RWPE2 (cell line): Measurements from ENCODE around the gene ACKR3.

ENCODE experiments used
- ATAC-seq: fragments of 200-7000 bp; cut with Tn5 transposase; 3 replicates; pipeline ENCODE4 v1.9.1; 2021; ENCODE audit warnings: low read depth
- DNase-seq: peaks from one replicate; pipeline ENCODE4 v3.0.0-alpha.2; 2020; ENCODE audit warnings: low spot score
- H3K27ac ChIP-seq: fragments of 450-650 bp; 2 replicates; pipeline ENCODE4 v1.5.1; 2017; ENCODE audit warnings: mild to moderate bottlenecking; ENCODE audit not compliant: poor library complexity, severe bottlenecking
- H3K27me3 ChIP-seq: fragments of 250-450 bp; sonication (Bioruptor Pico); 2 replicates; pipeline ENCODE4 v1.5.1; 2021; ENCODE audit warnings: mild to moderate bottlenecking, moderate library complexity; ENCODE audit not compliant: insufficient read depth, poor library complexity, severe bottlenecking
- H3K36me3 ChIP-seq: fragments of 250-450 bp; sonication (Bioruptor Pico); 2 replicates; pipeline ENCODE4 v1.5.1; 2020; ENCODE audit warnings: low read depth, mild to moderate bottlenecking, moderate library complexity
- H3K4me1 ChIP-seq: fragments of 250-450 bp; sonication (Bioruptor Pico); 2 replicates; pipeline ENCODE4 v1.5.1; 2021; ENCODE audit warnings: mild to moderate bottlenecking, moderate library complexity; ENCODE audit not compliant: insufficient read depth, poor library complexity, severe bottlenecking
- H3K4me3 ChIP-seq: fragments of 250-450 bp; sonication (Bioruptor Pico); 2 replicates; pipeline ENCODE4 v1.5.1; 2021; ENCODE audit warnings: mild to moderate bottlenecking, moderate library complexity; ENCODE audit not compliant: severe bottlenecking
- H3K9me3 ChIP-seq: fragments of 250-450 bp; sonication (Bioruptor Pico); 2 replicates; pipeline ENCODE4 v1.5.1; 2021; ENCODE audit warnings: mild to moderate bottlenecking, moderate library complexity; ENCODE audit not compliant: severe bottlenecking
- TF ChIP-seq, protein P1 (sequence below): fragments of 450-650 bp; IDR thresholded peaks from one replicate; pipeline ENCODE4 v1.5.1; 2017; ENCODE audit warnings: mild to moderate bottlenecking, moderate library complexity; ENCODE audit not compliant: poor library complexity, severe bottlenecking

ACKR3 gene

DNA sequence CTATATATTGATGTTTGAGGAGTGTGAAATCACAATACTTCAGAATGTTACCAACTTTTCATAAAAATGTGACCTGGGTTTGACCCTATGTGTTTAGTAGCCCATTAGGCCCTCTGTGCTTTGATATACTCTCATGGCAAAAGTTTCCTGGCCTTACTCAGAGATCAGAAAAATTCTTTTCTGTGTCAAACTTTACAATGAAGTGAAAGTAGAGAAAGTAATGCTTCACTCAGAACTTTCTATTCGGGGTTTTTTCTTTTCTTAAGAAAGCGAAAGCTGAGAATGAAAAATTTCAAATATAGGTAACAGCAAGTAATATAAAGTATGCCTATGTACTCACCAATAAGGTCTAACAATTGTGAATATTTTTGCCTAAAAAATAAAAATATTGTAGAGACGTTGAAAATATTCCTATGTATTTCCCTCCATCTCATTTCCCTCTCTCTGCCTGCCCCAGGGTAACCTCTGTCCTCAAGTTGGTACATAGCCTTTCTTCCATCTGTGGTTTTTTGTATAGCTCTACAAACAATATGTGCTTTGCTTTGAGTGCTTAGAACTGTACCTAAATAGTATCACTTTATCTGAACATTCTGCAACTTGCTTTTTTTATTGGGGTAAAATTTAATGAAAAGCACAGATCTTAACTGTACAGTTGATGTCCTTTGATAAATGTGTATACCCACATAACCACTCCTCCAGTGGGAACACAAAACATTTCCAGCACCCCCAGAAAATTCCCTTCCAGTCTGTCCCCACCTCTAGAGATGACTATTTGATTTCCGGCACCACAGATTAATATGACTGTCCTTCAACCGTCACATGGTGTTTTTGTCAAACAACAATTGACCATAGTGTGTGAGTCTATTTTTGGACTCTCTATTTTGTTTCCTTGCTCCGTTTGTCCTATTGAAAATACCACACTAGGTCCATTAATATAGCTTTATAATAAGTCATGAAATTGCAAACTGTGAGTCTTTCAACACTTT lies 10.3 kb upstream of the ACKR3 start:
- DNase-seq (no peak), ATAC-seq (no peak)
- TF ChIP-seq, protein P1, sequence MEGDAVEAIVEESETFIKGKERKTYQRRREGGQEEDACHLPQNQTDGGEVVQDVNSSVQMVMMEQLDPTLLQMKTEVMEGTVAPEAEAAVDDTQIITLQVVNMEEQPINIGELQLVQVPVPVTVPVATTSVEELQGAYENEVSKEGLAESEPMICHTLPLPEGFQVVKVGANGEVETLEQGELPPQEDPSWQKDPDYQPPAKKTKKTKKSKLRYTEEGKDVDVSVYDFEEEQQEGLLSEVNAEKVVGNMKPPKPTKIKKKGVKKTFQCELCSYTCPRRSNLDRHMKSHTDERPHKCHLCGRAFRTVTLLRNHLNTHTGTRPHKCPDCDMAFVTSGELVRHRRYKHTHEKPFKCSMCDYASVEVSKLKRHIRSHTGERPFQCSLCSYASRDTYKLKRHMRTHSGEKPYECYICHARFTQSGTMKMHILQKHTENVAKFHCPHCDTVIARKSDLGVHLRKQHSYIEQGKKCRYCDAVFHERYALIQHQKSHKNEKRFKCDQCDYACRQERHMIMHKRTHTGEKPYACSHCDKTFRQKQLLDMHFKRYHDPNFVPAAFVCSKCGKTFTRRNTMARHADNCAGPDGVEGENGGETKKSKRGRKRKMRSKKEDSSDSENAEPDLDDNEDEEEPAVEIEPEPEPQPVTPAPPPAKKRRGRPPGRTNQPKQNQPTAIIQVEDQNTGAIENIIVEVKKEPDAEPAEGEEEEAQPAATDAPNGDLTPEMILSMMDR, result no peak
- no peaks in the 10 kb centered on the region for H3K4me1 ChIP-seq
- H3K36me3 ChIP-seq, result no peaks in the 10 kb centered on the region
- no peak overlapping the region for H3K4me3 ChIP-seq
- H3K27me3 ChIP-seq, result no peaks in the 10 kb centered on the region
- H3K27ac ChIP-seq, result no peak overlapping the region
- no peaks in the 10 kb centered on the region for H3K9me3 ChIP-seq

DNA sequence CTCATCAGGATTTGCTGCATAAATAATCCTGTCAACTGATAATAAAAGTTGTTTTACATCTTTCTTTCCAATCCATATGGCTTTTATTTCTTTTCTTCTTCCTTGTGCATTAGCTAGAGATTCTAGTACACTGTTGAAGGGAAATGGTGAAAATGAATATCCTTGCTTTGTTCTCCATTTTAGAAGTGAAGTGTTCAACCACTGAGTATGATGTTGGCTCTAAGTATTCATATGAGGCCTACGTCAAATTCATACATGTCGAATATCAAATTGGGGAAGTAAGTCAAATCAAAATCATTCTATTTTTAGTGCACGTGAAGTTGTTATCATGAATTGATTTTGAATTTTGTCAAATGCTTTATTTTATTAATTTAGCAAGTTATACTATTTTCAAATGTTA lies 7.8 kb upstream of the ACKR3 start:
- Histone ChIP-seq H3K27me3 (no peaks in the 10 kb centered on the region), H3K9me3 (no peaks in the 10 kb centered on the region), H3K4me1 (no peaks in the 10 kb centered on the region), H3K4me3 (no peak overlapping the region), H3K36me3 (no peaks in the 10 kb centered on the region), H3K27ac (no peak overlapping the region)
- TF ChIP-seq, protein P1, result no peak
- DNase-seq, result no peak
- no peak for ATAC-seq

DNA sequence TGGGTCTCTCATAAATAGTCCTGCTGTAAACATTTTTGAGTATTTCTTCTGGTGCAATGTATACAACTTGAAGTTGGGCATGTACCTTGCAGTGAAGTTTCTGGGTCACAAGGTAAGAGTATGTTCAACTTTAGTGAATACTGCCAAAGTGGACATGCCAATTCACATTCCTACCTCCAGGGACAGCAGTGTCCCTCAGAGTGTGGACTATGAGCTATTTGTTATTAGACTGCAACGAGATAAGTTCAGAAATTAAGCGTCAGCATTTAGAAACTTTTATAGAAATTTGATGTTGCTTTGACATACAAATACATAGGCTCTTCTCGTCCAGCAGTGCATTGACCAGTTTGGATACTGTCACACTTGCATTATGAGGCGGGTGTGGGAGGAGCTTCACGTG lies 7.2 kb upstream of the ACKR3 start:
- H3K4me3 ChIP-seq, result no peak overlapping the region
- H3K36me3 ChIP-seq, result no peaks in the 10 kb centered on the region
- no peaks in the 10 kb centered on the region for H3K4me1 ChIP-seq
- no peak for ATAC-seq
- no peak for DNase-seq
- H3K27ac ChIP-seq, result no peak overlapping the region
- no peaks in the 10 kb centered on the region for H3K9me3 ChIP-seq
- no peaks in the 10 kb centered on the region for H3K27me3 ChIP-seq
- TF ChIP-seq, protein P1, result peak; percentile 38

DNA sequence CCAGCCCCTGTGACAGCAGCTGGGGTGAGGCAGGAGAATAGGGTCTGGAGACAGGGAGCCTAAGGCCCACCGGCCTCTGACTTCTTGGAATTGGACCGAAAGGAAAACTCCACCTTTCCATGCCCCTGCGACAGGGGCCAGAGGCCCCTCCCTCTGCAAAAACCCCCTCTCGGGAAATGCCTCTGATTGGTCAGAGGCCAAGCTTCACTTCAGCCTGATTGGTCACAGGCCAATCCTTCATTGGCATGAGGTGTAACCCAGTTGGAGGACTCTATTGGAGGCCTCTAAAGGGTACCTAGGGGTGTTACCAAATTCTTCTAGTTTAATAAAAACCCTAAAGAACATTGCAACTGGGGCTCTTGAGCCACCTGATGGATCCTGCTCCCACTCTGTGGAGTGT lies 5.7 kb upstream of the ACKR3 start:
- ATAC-seq, result no peak
- no peak overlapping the region for H3K27ac ChIP-seq
- peaks cover 5% of the 10 kb centered on the region for H3K27me3 ChIP-seq
- TF ChIP-seq, protein P1, result no peak
- H3K4me3 ChIP-seq, result no peak overlapping the region
- DNase-seq, result no peak
- H3K4me1 ChIP-seq, result no peaks in the 10 kb centered on the region
- H3K36me3 ChIP-seq, result no peaks in the 10 kb centered on the region
- H3K9me3 ChIP-seq, result no peaks in the 10 kb centered on the region

DNA sequence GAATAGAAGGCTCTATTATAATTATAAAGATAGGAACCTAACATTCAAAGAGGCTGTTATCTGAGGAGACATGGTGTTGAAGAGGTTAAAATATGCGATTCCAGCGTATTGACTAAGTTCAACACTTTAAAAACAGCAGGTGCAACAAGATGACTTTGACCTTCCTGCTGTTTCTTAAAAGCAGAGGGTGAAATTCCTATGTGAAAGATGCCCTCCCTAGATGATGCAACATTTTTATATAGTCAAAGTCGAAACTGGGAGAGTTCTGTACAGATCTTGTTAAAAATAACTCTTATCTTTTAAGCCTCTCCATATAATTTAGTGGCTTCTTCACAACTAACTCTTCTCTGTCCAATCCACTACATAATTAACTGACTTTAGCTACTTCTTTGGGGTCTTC lies 4.4 kb upstream of the ACKR3 start:
- H3K4me3 ChIP-seq, result no peak overlapping the region
- H3K36me3 ChIP-seq, result no peaks in the 10 kb centered on the region
- no peak for DNase-seq
- H3K9me3 ChIP-seq, result no peaks in the 10 kb centered on the region
- ATAC-seq, result no peak
- TF ChIP-seq, protein P1, result no peak
- H3K27ac ChIP-seq, result no peak overlapping the region
- H3K4me1 ChIP-seq, result no peaks in the 10 kb centered on the region
- peaks cover 9% of the 10 kb centered on the region for H3K27me3 ChIP-seq
